Nephron progenitor cell (in vitro differentiated cells): ENCODE measurements around the gene DDR2.

Source experiments
- DNase-seq: peaks from one replicate; pipeline ENCODE4 v3.0.0; 2021
- H3K27ac Mint-ChIP-seq: 2 replicates; pipeline ENCODE4 v1.8.0; 2021; ENCODE audit warnings: mild to moderate bottlenecking, moderate library complexity, mixed read lengths
- H3K27me3 Mint-ChIP-seq: 2 replicates; pipeline ENCODE4 v1.8.0; 2021; ENCODE audit warnings: mild to moderate bottlenecking, low read depth, mixed read lengths; ENCODE audit not compliant: poor library complexity
- H3K36me3 Mint-ChIP-seq: 2 replicates; pipeline ENCODE4 v1.8.0; 2021; ENCODE audit warnings: low read depth, mixed read lengths
- H3K4me1 Mint-ChIP-seq: 2 replicates; pipeline ENCODE4 v1.8.0; 2021; ENCODE audit warnings: mixed read lengths
- H3K4me3 Mint-ChIP-seq: 2 replicates; pipeline ENCODE4 v1.8.0; 2021; ENCODE audit warnings: mild to moderate bottlenecking, moderate library complexity, mixed read lengths
- H3K9me3 Mint-ChIP-seq: 2 replicates; pipeline ENCODE4 v1.8.0; 2021; ENCODE audit warnings: mild to moderate bottlenecking, moderate library complexity, mixed read lengths
- TF ChIP-seq, protein P1 (sequence below): fragments of 200-600 bp; sonication (generic); IDR thresholded peaks from 2 replicates; pipeline ENCODE4 v1.5.0; 2021; ENCODE audit warnings: antibody characterized with exemption

The DDR2 gene

GRCh38 chr1:162662013-162662412 is 29.7 kb downstream of the DDR2 start:
- peaks cover 46% of the 10 kb centered on the region for H3K4me1 Mint-ChIP-seq
- H3K27ac Mint-ChIP-seq, result no peak overlapping the region
- no peak overlapping the region for H3K4me3 Mint-ChIP-seq
- H3K9me3 Mint-ChIP-seq, result peaks cover 7% of the 10 kb centered on the region
- peaks cover 12% of the 10 kb centered on the region for H3K36me3 Mint-ChIP-seq
- H3K27me3 Mint-ChIP-seq, result peaks cover 3% of the 10 kb centered on the region
- DNase-seq, result no peak
- TF ChIP-seq, protein P1, sequence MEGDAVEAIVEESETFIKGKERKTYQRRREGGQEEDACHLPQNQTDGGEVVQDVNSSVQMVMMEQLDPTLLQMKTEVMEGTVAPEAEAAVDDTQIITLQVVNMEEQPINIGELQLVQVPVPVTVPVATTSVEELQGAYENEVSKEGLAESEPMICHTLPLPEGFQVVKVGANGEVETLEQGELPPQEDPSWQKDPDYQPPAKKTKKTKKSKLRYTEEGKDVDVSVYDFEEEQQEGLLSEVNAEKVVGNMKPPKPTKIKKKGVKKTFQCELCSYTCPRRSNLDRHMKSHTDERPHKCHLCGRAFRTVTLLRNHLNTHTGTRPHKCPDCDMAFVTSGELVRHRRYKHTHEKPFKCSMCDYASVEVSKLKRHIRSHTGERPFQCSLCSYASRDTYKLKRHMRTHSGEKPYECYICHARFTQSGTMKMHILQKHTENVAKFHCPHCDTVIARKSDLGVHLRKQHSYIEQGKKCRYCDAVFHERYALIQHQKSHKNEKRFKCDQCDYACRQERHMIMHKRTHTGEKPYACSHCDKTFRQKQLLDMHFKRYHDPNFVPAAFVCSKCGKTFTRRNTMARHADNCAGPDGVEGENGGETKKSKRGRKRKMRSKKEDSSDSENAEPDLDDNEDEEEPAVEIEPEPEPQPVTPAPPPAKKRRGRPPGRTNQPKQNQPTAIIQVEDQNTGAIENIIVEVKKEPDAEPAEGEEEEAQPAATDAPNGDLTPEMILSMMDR, result no peak

DNA sequence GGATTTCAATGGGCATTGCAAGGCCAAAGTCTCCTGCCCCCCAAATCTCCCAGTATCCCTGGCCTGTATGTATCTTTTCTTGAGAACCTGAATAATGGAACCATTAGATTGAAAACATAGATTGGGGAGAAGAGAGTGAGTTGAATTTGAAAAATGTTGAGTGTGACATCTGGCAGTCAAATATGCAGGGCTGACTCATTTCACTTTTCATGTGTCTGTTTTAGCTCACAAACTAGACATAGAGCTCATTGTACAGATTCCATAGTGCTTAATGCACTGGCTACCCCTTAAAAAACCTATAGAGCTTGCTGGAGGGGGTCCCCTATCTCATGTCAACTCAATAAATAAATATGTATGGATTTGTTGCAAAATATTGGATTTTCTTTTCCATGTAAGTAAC is 30.8 kb downstream of the DDR2 start:
- Mint-ChIP-seq H3K4me3 (no peak overlapping the region), H3K4me1 (peaks cover 44% of the 10 kb centered on the region), H3K9me3 (peaks cover 7% of the 10 kb centered on the region), H3K36me3 (peaks cover 11% of the 10 kb centered on the region), H3K27me3 (no peaks in the 10 kb centered on the region), H3K27ac (no peak overlapping the region)
- TF ChIP-seq, protein P1, result no peak
- DNase-seq, result no peak

DNA sequence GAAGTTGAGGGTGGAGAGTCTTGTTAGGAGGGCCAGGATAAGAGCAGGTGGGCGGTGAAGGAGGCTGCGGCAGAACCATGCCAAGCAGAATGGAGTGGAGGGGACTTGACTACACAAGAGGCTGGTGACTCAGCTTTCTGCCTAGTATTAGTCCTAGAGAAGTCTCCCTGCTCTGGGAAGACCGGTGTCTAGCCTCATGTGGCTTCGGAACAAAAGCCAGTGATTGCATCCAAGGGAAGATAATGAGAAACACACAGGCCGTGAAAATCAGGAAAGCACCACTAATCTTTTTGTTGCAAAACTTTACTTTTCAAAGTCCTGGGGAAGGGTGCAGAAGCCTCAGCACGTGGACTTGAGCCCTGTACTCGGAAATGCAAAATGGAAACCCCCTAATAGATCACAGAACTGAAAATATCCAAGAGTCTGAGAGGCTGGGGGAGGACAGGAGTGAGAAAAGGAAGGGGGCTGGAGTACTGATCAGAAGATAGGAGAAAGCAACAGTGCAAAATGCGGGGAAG is 31.4 kb downstream of the DDR2 start:
- Mint-ChIP-seq H3K27ac (no peak overlapping the region), H3K9me3 (peaks cover 7% of the 10 kb centered on the region), H3K36me3 (peaks cover 7% of the 10 kb centered on the region), H3K4me1 (peaks cover 41% of the 10 kb centered on the region), H3K27me3 (no peaks in the 10 kb centered on the region), H3K4me3 (no peak overlapping the region)
- DNase-seq, result no peak
- TF ChIP-seq, protein P1, result no peak

GRCh38 chr1:162666006-162666645 is 33.9 kb downstream of the DDR2 start:
- Mint-ChIP-seq H3K27ac (no peak overlapping the region), H3K4me3 (no peak overlapping the region), H3K4me1 (peaks cover 19% of the 10 kb centered on the region), H3K27me3 (peaks cover 2% of the 10 kb centered on the region), H3K9me3 (no peaks in the 10 kb centered on the region), H3K36me3 (no peaks in the 10 kb centered on the region)
- TF ChIP-seq, protein P1, result no peak
- no peak for DNase-seq

DNA sequence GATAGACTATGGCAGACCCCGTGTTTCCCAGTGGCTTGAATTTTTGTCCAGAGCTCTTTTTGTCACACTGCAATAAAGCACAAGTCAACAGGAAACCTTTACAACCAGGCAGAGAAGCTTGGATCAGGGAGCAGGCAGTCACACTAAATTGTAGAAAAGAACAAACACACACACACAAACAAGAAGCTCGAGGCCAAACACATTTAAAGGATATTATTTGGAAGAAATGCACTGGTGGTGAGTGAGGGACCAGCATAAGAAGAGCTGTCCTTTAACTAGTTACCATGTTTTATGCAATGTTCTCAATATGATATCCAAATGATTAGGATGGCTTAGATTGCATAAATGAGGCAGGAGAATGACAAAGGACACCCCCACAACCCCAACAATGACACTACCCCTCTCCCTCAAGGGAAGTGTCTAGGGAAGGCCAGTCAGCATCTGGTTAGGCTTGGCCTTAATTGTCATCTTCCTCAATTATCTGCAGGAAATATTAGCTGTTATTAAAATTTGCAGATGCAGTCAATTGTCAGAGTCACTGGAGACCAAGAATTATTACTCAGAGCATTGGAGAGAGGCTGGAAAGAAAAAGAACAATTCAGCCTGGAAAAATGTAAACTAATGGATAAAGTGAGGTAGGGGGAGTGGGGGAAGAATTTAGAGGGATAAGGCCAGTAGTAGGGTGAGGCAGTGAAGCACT is 35.3 kb downstream of the DDR2 start:
- Mint-ChIP-seq H3K27ac (peak overlapping the region; percentile 62), H3K27me3 (peaks cover 2% of the 10 kb centered on the region), H3K36me3 (no peaks in the 10 kb centered on the region), H3K4me3 (no peak overlapping the region), H3K9me3 (no peaks in the 10 kb centered on the region), H3K4me1 (peaks cover 15% of the 10 kb centered on the region)
- TF ChIP-seq, protein P1, result no peak
- no peak for DNase-seq
